AG09319 (cell line): ENCODE data around the gene MMP1.

ENCODE experiments used
- DNase-seq: peaks from one replicate; pipeline ENCODE4 v3.0.0-alpha.2; 2010; ENCODE audit warnings: low read depth; ENCODE audit errors: extremely low read depth
- CTCF ChIP-seq: IDR thresholded peaks from 2 replicates; pipeline ENCODE4 v1.5.1; 2011; ENCODE audit warnings: low read depth, mild to moderate bottlenecking, inconsistent platforms, low read length, moderate library complexity

Gene MMP1

GRCh38 chr11:102792604-102793003 lies 5.4 kb downstream of the MMP1 start:
- no peak for TF ChIP-seq CTCF
- no peak for DNase-seq

- no peak for DNase-seq
- no peak for TF ChIP-seq CTCF
Observed at GRCh38 chr11:102791271-102792036, 6.5 kb downstream of the MMP1 start.

GRCh38 chr11:102788334-102788995 lies 9.5 kb downstream of the MMP1 start:
- TF ChIP-seq CTCF = no peak
- DNase-seq = no peak

- DNase-seq = no peak
- TF ChIP-seq CTCF = no peak
Observed at GRCh38 chr11:102784380-102784779, 13.6 kb downstream of the MMP1 start.

GRCh38 chr11:102783720-102784119 lies 14.2 kb downstream of the MMP1 start:
- DNase-seq = no peak
- no peak for TF ChIP-seq CTCF

- no peak for TF ChIP-seq CTCF
- no peak for DNase-seq
Observed at GRCh38 chr11:102783016-102783415, 14.9 kb downstream of the MMP1 start.

GRCh38 chr11:102781676-102782075 lies 16.3 kb downstream of the MMP1 start:
- no peak for TF ChIP-seq CTCF
- DNase-seq = no peak
